HG03521 (cell line): Measurements from ENCODE around the gene PTRH1.
"Not testable (repeated sequence)": the region's sequence is repeated elsewhere in the genome, so short reads cannot be mapped to it uniquely, and the experiment has no call there.

Source experiments
- ATAC-seq: cut with Tn5 transposase; IDR thresholded peaks from one replicate; pipeline ENCODE4 v1.9.1; 2021; ENCODE audit warnings: mild to moderate bottlenecking, moderate library complexity; ENCODE audit not compliant: unreplicated experiment

Gene PTRH1

GRCh38 chr9:127715470-127716337 lies at the start of gene PTRH1, which contains the start of gene TTC16:
PTRH1 (minus strand) TSS chr9:127715663; CDS start chr9:127715639, 24 bp downstream.
TTC16 (plus strand) TSS chr9:127716079; CDS start chr9:127716146, 67 bp downstream.
- ATAC-seq = peak; percentile 82

- ATAC-seq = no peak
Measured at GRCh38 chr9:127763918-127764384, 48.5 kb upstream of the PTRH1 start.

- no peak for ATAC-seq
Measured at GRCh38 chr9:127762111-127762676, 46.7 kb upstream of the PTRH1 start.

GRCh38 chr9:127761491-127761956 lies 46.1 kb upstream of the PTRH1 start:
- no peak for ATAC-seq

- no peak for ATAC-seq
Measured at GRCh38 chr9:127761061-127761460, 45.6 kb upstream of the PTRH1 start.

GRCh38 chr9:127758843-127759242 lies 43.4 kb upstream of the PTRH1 start:
- no peak for ATAC-seq

GRCh38 chr9:127756776-127757175 lies 41.3 kb upstream of the PTRH1 start:
- not testable (repeated sequence) for ATAC-seq

GRCh38 chr9:127756233-127756632 lies 40.8 kb upstream of the PTRH1 start:
- no peak for ATAC-seq

GRCh38 chr9:127755061-127756060 lies 39.9 kb upstream of the PTRH1 start:
- ATAC-seq = no peak

- ATAC-seq = no peak
Measured at GRCh38 chr9:127754099-127755060, 38.9 kb upstream of the PTRH1 start.

GRCh38 chr9:127753622-127754021 lies 38.2 kb upstream of the PTRH1 start:
- ATAC-seq = no peak

- no peak for ATAC-seq
Measured at GRCh38 chr9:127753148-127753547, 37.7 kb upstream of the PTRH1 start.

- no peak for ATAC-seq
Measured at GRCh38 chr9:127751269-127752054, 36.0 kb upstream of the PTRH1 start.

GRCh38 chr9:127749090-127749787 lies 33.8 kb upstream of the PTRH1 start:
- ATAC-seq = no peak

- no peak for ATAC-seq
Measured at GRCh38 chr9:127746959-127747569, 31.6 kb upstream of the PTRH1 start.

GRCh38 chr9:127744398-127745110 lies 29.1 kb upstream of the PTRH1 start:
- no peak for ATAC-seq

- no peak for ATAC-seq
Measured at GRCh38 chr9:127742435-127743088, 27.1 kb upstream of the PTRH1 start.
